ENCODE data around the gene RFESD.
A peak's percentile ranks its signal among the peaks of the same experiment; 100 is the strongest.

The RFESD gene

DNA sequence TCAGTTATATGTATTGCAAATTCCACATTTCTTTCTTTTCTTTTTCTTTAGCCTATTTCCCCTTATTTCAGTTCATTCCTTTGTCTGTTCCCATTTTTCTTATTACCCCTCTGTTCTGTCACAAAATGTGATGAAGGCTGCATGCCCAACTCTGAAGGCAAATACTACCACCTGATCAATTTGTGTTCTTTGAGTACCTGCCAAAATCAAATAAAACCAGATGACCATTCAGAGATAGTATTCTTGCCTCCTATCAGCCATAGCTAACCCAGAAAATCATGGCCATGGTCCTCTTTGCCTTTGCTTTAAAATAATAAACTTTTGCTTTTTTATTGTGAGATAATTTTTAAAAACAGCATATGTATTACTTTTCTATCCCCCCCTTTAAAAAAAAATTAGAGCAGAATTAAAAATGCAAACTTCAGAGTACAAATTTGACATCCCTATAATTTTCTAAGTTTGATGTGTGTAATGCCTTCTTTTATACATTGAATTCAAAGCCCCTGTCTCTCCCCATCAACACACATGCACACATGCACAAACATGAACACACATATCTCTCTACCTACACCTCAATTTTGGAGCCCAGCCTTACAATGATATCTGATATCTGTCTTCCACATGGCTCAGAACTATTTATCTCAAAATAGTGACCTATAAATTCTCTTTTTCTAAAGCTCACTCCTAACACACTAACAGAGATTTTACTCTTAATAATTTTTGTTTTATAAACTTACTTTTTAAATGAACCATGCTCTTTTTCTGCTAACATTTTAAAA, 3.5 kb downstream of the RFESD start:
- no peak for DNase-seq (ENCODE audit: low spot score)
- TF ChIP-seq, protein P1, sequence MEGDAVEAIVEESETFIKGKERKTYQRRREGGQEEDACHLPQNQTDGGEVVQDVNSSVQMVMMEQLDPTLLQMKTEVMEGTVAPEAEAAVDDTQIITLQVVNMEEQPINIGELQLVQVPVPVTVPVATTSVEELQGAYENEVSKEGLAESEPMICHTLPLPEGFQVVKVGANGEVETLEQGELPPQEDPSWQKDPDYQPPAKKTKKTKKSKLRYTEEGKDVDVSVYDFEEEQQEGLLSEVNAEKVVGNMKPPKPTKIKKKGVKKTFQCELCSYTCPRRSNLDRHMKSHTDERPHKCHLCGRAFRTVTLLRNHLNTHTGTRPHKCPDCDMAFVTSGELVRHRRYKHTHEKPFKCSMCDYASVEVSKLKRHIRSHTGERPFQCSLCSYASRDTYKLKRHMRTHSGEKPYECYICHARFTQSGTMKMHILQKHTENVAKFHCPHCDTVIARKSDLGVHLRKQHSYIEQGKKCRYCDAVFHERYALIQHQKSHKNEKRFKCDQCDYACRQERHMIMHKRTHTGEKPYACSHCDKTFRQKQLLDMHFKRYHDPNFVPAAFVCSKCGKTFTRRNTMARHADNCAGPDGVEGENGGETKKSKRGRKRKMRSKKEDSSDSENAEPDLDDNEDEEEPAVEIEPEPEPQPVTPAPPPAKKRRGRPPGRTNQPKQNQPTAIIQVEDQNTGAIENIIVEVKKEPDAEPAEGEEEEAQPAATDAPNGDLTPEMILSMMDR (IDR thresholded peaks at IDR 0.05; ENCODE audit: extremely low read depth, missing control alignments) = no peak

DNA sequence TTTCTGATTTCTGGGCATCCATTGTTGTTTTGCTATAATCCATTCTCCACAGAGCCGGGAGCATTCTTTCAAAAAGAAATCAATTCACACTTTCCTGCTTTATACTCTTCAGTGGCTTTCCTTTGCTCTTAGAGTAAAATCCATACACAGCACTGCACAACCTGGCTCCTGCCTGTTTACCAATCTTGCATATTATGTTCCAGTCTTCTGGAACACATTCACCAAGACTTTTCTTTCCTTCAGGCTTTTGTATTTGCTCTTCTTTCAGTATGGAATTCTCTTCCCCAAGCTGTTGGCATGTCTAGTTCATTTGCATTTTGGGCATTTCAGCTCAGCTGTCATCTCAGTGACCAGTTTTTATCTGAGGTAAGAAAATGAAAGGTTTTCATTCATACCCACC, 6.3 kb downstream of the RFESD start:
- TF ChIP-seq, protein P1 (IDR thresholded peaks at IDR 0.05; ENCODE audit: extremely low read depth, missing control alignments) = no peak
- DNase-seq (ENCODE audit: low spot score) = no peak

DNA sequence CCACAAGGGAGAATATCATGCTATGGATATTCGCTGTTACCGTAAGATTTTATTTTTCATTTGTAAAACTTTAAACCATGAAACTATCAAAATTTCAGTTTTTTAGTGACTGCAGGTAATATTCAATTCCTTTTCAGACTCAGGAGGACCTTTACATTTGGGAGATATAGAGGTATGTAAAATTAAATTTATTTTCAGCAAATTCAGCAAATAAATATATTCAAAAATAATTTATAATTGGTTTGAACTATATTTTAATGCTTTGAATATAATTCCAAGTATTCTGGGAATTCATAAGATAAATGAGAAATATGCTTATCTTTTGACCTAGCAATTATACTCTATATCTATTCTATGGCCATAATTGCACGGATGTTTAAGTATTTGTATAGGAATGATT, 7.6 kb downstream of the RFESD start:
- no peak for DNase-seq (ENCODE audit: low spot score)
- TF ChIP-seq, protein P1 (IDR thresholded peaks at IDR 0.05; ENCODE audit: extremely low read depth, missing control alignments) = no peak

DNA sequence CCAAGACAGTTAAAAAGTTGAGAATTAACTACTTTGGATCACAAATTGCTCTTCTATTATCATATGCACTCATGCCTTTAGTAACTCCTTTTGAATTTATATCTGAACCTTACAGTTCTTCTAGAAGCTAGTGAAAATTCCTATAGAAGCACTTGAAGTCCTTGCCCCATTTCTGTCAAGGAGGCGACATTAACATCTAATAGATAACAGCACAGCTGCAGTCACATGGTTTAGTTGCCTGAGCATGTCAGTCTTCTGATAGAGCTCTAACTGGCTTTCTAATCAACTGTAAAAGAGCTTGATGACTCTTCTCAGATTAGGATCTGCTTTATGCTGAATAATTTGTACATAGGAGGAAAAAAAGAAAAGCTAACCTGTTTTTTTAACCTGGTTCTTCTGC, 9.0 kb downstream of the RFESD start:
- no peak for DNase-seq (ENCODE audit: low spot score)
- TF ChIP-seq, protein P1 (IDR thresholded peaks at IDR 0.05; ENCODE audit: extremely low read depth, missing control alignments) = no peak

DNA sequence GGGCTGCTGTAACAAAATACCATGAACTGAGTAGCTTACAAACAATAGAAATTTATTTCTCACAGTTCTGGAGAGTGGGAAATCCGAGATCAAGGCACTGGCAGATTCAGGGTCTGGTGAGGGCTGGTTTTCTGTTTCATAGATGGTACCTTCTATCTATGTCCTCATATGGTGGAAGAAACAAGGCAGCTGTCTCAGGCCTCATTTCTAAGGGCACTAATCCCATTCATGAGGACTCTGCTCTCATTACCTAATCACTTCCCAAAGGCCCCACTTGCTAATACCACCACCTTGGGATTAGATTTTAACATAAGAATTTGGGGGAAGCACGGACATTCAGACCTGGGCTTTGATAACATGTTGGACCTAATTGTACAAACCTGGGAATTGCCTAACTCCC, 13.5 kb downstream of the RFESD start:
- no peak for DNase-seq (ENCODE audit: low spot score)
- TF ChIP-seq, protein P1 (IDR thresholded peaks at IDR 0.05; ENCODE audit: extremely low read depth, missing control alignments) = no peak

DNA sequence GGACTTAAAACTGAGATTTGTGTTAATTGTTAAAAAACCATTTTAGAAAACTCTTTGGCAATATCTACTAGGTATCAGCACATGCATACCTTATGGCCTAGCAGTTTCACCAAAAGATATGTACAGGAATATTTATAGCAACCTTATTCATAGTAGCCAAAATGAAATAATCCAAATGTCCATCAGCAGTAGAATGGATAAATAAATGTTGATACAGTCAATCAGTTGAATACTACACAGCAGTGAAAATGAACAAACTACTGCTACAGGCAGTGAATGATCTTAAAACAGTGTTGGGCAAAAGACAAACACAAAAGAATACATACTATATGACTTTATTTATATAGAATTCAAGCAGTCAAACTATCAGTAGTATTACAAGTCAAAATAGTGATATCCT, 16.4 kb downstream of the RFESD start:
- TF ChIP-seq, protein P1 (IDR thresholded peaks at IDR 0.05; ENCODE audit: extremely low read depth, missing control alignments) = no peak
- DNase-seq (ENCODE audit: low spot score) = no peak

DNA sequence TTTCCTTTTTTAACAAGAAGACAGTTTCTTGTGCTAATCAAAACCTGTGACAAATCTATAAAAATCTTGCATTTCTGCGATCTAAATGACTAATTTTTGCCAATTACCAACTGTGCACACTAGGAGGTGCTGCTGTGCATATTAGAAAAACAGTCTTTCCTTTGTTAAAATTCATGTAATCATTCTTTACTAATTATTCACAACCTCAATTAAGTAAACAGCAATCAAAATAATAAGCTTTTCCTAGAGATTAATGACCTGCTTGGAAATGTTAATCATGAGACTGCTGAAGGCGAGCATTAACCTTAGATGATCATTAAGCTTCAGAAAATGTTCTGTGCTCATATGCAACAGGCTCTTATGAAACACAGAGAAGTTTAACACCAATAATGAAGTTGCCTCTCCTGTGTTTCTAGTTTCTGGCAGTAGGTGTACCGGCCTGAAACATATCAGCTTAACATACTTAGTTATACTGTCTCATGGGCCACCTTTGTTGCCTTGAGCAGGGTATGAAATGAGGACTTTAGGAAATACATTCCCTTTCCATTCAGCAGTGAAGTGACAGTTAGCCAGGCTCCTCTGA, 17.7 kb downstream of the RFESD start:
- DNase-seq (ENCODE audit: low spot score) = peak; percentile 32
- TF ChIP-seq, protein P1 (IDR thresholded peaks at IDR 0.05; ENCODE audit: extremely low read depth, missing control alignments) = peak; percentile 80
